IMR-90 (cell line): Measurements from ENCODE around the gene HADHB. TPM values are rescaled to one million over a fixed set of nuclear protein-coding genes. Genes with fewer than 3 reads are reported as not detected.

Experiments
- ATAC-seq: fragments of 200-7000 bp; cut with Tn5 transposase; 2 replicates; pipeline ENCODE4 v1.9.1; 2020; ENCODE audit warnings: low read depth, mild to moderate bottlenecking, moderate library complexity
- BruUV-seq: library from RNA; stranded (reverse); fragments of 400-500 nt; replicated peaks from 2 replicates; lab custom pipeline; 2021; lab: Mats Ljungman, UMichigan
- CTCF ChIA-PET: fragments of 300-600 bp; formaldehyde crosslinking; extraction: SDS; loops from one replicate; lab custom pipeline; 2021; ENCODE audit warnings: antibody characterized with exemption; lab: Yijun Ruan, JAX
- POLR2A ChIA-PET: fragments of 300-600 bp; sonication (Branson Sonifier 250); formaldehyde crosslinking; loops from one replicate; lab custom pipeline; 2022; ENCODE audit warnings: antibody characterized with exemption; ENCODE audit not compliant: unreplicated experiment; lab: Charles Lee
- DNase-seq: peaks from one replicate; pipeline ENCODE4 v3.0.0; 2013
- H2AFZ ChIP-seq: replicated peaks from 2 replicates; pipeline ENCODE3; 2013; ENCODE audit warnings: low read length, mild to moderate bottlenecking; ENCODE audit not compliant: poor library complexity
- H2AK5ac ChIP-seq: 2 replicates; pipeline ENCODE4 v1.6.1; 2013; ENCODE audit warnings: low read depth, low read length, inconsistent platforms
- H2AK9ac ChIP-seq: replicated peaks from 2 replicates; pipeline ENCODE3; 2013; ENCODE audit warnings: mild to moderate bottlenecking, low read depth, low read length, moderate library complexity; ENCODE audit not compliant: poor library complexity
- H2BK120ac ChIP-seq: 2 replicates; pipeline ENCODE4 v1.6.1; 2013; ENCODE audit warnings: low read depth, low read length, inconsistent platforms
- H2BK15ac ChIP-seq: 3 replicates; pipeline ENCODE4 v1.6.1; 2013; ENCODE audit warnings: low read depth, low read length, inconsistent platforms
- H2BK20ac ChIP-seq: 2 replicates; pipeline ENCODE4 v1.6.1; 2013; ENCODE audit warnings: low read depth, mild to moderate bottlenecking, inconsistent platforms, low read length, moderate library complexity
- H2BK5ac ChIP-seq: 2 replicates; pipeline ENCODE4 v1.6.1; 2013; ENCODE audit warnings: mild to moderate bottlenecking, low read depth, low read length, inconsistent platforms; ENCODE audit not compliant: poor library complexity, severe bottlenecking
- H3K14ac ChIP-seq: replicated peaks from 2 replicates; pipeline ENCODE4 v1.6.1; 2013; ENCODE audit warnings: low read depth, low read length, inconsistent platforms
- H3K18ac ChIP-seq: 2 replicates; pipeline ENCODE4 v1.6.1; 2013; ENCODE audit warnings: low read depth, low read length, control low read depth
- H3K23ac ChIP-seq: 2 replicates; pipeline ENCODE4 v1.6.1; 2013; ENCODE audit warnings: low read depth, low read length, inconsistent platforms
- H3K27ac ChIP-seq: 2 replicates; pipeline ENCODE4 v1.5.1; 2013; ENCODE audit warnings: mild to moderate bottlenecking, control low read depth, low read length; ENCODE audit not compliant: insufficient read depth
- H3K27me3 ChIP-seq: 2 replicates; pipeline ENCODE4 v1.6.1; 2013; ENCODE audit warnings: low read length; ENCODE audit not compliant: control insufficient read depth, insufficient read depth
- H3K36me3 ChIP-seq: 2 replicates; pipeline ENCODE4 v1.6.1; 2013; ENCODE audit warnings: low read length, mixed read lengths; ENCODE audit not compliant: control insufficient read depth, insufficient read depth
- H3K4ac ChIP-seq: 2 replicates; pipeline ENCODE4 v1.6.1; 2013; ENCODE audit warnings: low read depth, low read length, inconsistent platforms
- H3K4me1 ChIP-seq: 2 replicates; pipeline ENCODE4 v1.6.1; 2013; ENCODE audit warnings: low read length, mixed read lengths; ENCODE audit not compliant: control insufficient read depth, insufficient read depth
- H3K4me2 ChIP-seq: 2 replicates; pipeline ENCODE4 v1.6.1; 2013; ENCODE audit warnings: low read depth, mild to moderate bottlenecking, control low read depth, low read length, moderate library complexity
- H3K4me3 ChIP-seq: 2 replicates; pipeline ENCODE4 v1.5.1; 2013; ENCODE audit warnings: low read depth, mild to moderate bottlenecking, control low read depth, low read length, moderate library complexity; ENCODE audit not compliant: insufficient read depth
- H3K56ac ChIP-seq: 2 replicates; pipeline ENCODE4 v1.6.1; 2013; ENCODE audit warnings: low read length, inconsistent platforms; ENCODE audit not compliant: insufficient read depth; ENCODE audit errors: extremely low read depth
- H3K79me1 ChIP-seq, 2 experiments: 2 replicates each; pipeline ENCODE4 v1.6.1; 2013; ENCODE audit warnings: low read length in 2 of 2, inconsistent platforms in 1 of 2, low read depth in 1 of 2
- H3K9ac ChIP-seq: 2 replicates; pipeline ENCODE4 v1.6.1; 2013; ENCODE audit warnings: low read depth, low read length, control low read depth
- H3K9me1 ChIP-seq: 2 replicates; pipeline ENCODE4 v1.6.1; 2013; ENCODE audit warnings: low read length, inconsistent platforms; ENCODE audit not compliant: insufficient read depth
- H3K9me3 ChIP-seq: 2 replicates; pipeline ENCODE4 v1.6.1; 2013; ENCODE audit warnings: low read length; ENCODE audit not compliant: control insufficient read depth, insufficient read depth
- H4K20me1 ChIP-seq: 2 replicates; pipeline ENCODE4 v1.6.1; 2013; ENCODE audit warnings: low read length, inconsistent platforms; ENCODE audit not compliant: insufficient read depth
- H4K5ac ChIP-seq: 2 replicates; pipeline ENCODE4 v1.6.1; 2013; ENCODE audit warnings: mild to moderate bottlenecking, low read depth, low read length, control low read depth
- H4K8ac ChIP-seq, 2 experiments: 2 replicates each; pipeline ENCODE4 v1.6.1; 2013; ENCODE audit warnings: low read depth in 2 of 2, low read length in 2 of 2, control low read depth in 1 of 2, inconsistent platforms in 1 of 2
- H4K91ac ChIP-seq: 2 replicates; pipeline ENCODE4 v1.6.1; 2013; ENCODE audit warnings: low read depth, low read length, inconsistent platforms; ENCODE audit not compliant: insufficient read depth
- BHLHE40 ChIP-seq: fragments of 150-350 bp; IDR thresholded peaks from 2 replicates; pipeline ENCODE4 v1.6.1; 2016; ENCODE audit warnings: mild to moderate bottlenecking, low read depth, low read length
- CEBPB ChIP-seq: IDR thresholded peaks from 2 replicates; pipeline ENCODE4 v1.6.1; 2012; ENCODE audit warnings: low read depth, low read length, improper control_type of control experiment
- CHD1 ChIP-seq: IDR thresholded peaks from 2 replicates; pipeline ENCODE4 v1.6.1; 2012; ENCODE audit warnings: low read depth, low read length, improper control_type of control experiment
- MAZ ChIP-seq: IDR thresholded peaks from 2 replicates; pipeline ENCODE4 v1.6.1; 2012; ENCODE audit warnings: low read depth, mild to moderate bottlenecking, low read length, improper control_type of control experiment, moderate library complexity, borderline replicate concordance
- SMC3 ChIP-seq: fragments of 150-350 bp; IDR thresholded peaks from 2 replicates; pipeline ENCODE4 v1.6.1; 2016; ENCODE audit warnings: low read depth, mild to moderate bottlenecking, antibody characterized with exemption, low read length, moderate library complexity
- WGBS, 2 experiments: methylation state at CpG; one replicate each; pipeline versions ENCODE4 v1.1.5 to v1.1.7; 2013; ENCODE audit warnings: missing lambda C conversion rate in 2 of 2; ENCODE audit not compliant: insufficient read length in 1 of 2; ENCODE audit errors: extremely low coverage in 2 of 2; 5-methylcytosine and 5-hydroxymethylcytosine counted together
- dilution Hi-C: fragments of 300-500 bp; cut with HindIII; formaldehyde crosslinking; loops from one replicate; pipeline ENCODE4 v1.14.3; 2018; ENCODE audit warnings: low sequenced_read_pairs; ENCODE audit not compliant: unreplicated experiment
- in situ Hi-C: fragments of 300-500 bp; cut with MboI; formaldehyde crosslinking; loops from 3 replicates; pipeline ENCODE4 v1.14.3; 2019; ENCODE audit warnings: low sequenced_read_pairs, inconsistent platforms, mixed read lengths
- intact Hi-C: fragments of 100-400 bp; cut with micrococcal nuclease; formaldehyde crosslinking; loops from 2 replicates; pipeline ENCODE4 v1.10.0; 2022
- polyA plus RNA-seq, 3 experiments: library from polyadenylated mRNA; depleted of rRNA; stranded (reverse); fragments of >200 nt; gene quantifications; 2 replicates each; pipeline ENCODE4 v1.2.3, GENCODE V29; 2012; ENCODE audit warnings: low replicate concordance in 1 of 3
- total RNA-seq: library from RNA; depleted of rRNA; stranded (reverse); fragments of >200 nt; gene quantifications from 2 replicates; pipeline ENCODE4 v1.2.3, GENCODE V29; 2012

Gene HADHB
- total and polyA plus RNA-seq, 2 of the 4 experiments (the other 2 are of a cell fraction) = 67.9 to 79.8 TPM

- Histone ChIP-seq H2AK5ac (no peak overlapping the region), H3K9me3 (no peaks in the 10 kb centered on the region), H2BK15ac (no peak overlapping the region), H3K4me2 (no peak overlapping the region), H3K27me3 (no peaks in the 10 kb centered on the region), H2AFZ (no peak overlapping the region), H3K14ac (no peak overlapping the region), H2BK20ac (no peak overlapping the region), H2BK5ac (no peak overlapping the region), H3K56ac (no peak overlapping the region), H4K91ac (no peak overlapping the region), H2AK9ac (no peak overlapping the region), H3K4me1 (no peaks in the 10 kb centered on the region), H4K5ac (no peak overlapping the region), H3K23ac (no peak overlapping the region), H3K4ac (no peak overlapping the region), H3K9me1 (0 out of 2 replicates have a peak, but pooled peaks cover 2% of the 10 kb centered on the region), H3K36me3 (peaks cover 40% of the 10 kb centered on the region), H3K27ac (no peak overlapping the region), H3K9ac (no peak overlapping the region), H4K8ac (no peak overlapping the region), H3K79me1 (0 out of 4 replicates have a peak, but pooled peaks cover 0 to 2% of the 10 kb centered on the region in 2 experiments), H2BK120ac (no peak overlapping the region), H3K4me3 (no peak overlapping the region), H3K18ac (no peak overlapping the region), H4K20me1 (no peaks in the 10 kb centered on the region)
- no peak for DNase-seq
- no CpG with 5 or more reads among the region's 5 CpGs for WGBS, 2 experiments
- dilution Hi-C loops = no loop called here
- no peak for TF ChIP-seq CHD1
- TF ChIP-seq BHLHE40 = no peak
- no peak for TF ChIP-seq CEBPB
- no peak for TF ChIP-seq SMC3
- no peak for TF ChIP-seq MAZ
- BruUV-seq = no TSS peak
- intact Hi-C loops = no loop called here
- CTCF ChIA-PET = no interaction called here
- in situ Hi-C loops = no loop called here
- ATAC-seq = no peak
- POLR2A ChIA-PET = no interaction called here
These were observed 32.7 kb upstream of the HADHB start for GRCh38 chr2:26212011-26212410.
